Osteocyte (in vitro differentiated cells): ENCODE results near the gene NISCH. TPM values are rescaled to one million over a fixed set of nuclear protein-coding genes. Genes with fewer than 3 reads are reported as not detected.
A peak's percentile ranks its signal among the peaks of the same experiment; 100 is the strongest.

Source experiments
- DNase-seq: peaks from one replicate; pipeline ENCODE4 v3.0.0; 2021; ENCODE audit warnings: mixed read lengths; ENCODE audit not compliant: unreplicated experiment; ENCODE audit errors: extremely low spot score
- H3K27ac Mint-ChIP-seq: one replicate; pipeline ENCODE4 v1.8.0; 2021; ENCODE audit warnings: mild to moderate bottlenecking, mixed read lengths; ENCODE audit not compliant: unreplicated experiment
- H3K27me3 Mint-ChIP-seq: one replicate; pipeline ENCODE4 v1.8.0; 2021; ENCODE audit warnings: mixed read lengths; ENCODE audit not compliant: unreplicated experiment
- H3K36me3 Mint-ChIP-seq: one replicate; pipeline ENCODE4 v1.8.0; 2021; ENCODE audit warnings: mixed read lengths; ENCODE audit not compliant: unreplicated experiment
- H3K4me1 Mint-ChIP-seq: one replicate; pipeline ENCODE4 v1.8.0; 2021; ENCODE audit warnings: mixed read lengths; ENCODE audit not compliant: unreplicated experiment
- H3K4me3 Mint-ChIP-seq: one replicate; pipeline ENCODE4 v1.8.0; 2021; ENCODE audit warnings: mild to moderate bottlenecking, moderate library complexity, mixed read lengths; ENCODE audit not compliant: unreplicated experiment
- H3K9me3 Mint-ChIP-seq: one replicate; pipeline ENCODE4 v1.8.0; 2021; ENCODE audit warnings: mixed read lengths; ENCODE audit not compliant: unreplicated experiment
- total RNA-seq: library from RNA; stranded (reverse); gene quantifications from 2 replicates; pipeline ENCODE4 v1.2.1, GENCODE V29; 2021
- TF ChIP-seq, protein P1 (sequence below): fragments of 200-600 bp; sonication (generic); IDR thresholded peaks from 2 replicates; pipeline ENCODE4 v1.5.0; 2021; ENCODE audit warnings: antibody characterized with exemption, mild to moderate bottlenecking, moderate library complexity

Gene NISCH
- total RNA-seq, 1 donor from 2014 or later, result 138 TPM

DNA sequence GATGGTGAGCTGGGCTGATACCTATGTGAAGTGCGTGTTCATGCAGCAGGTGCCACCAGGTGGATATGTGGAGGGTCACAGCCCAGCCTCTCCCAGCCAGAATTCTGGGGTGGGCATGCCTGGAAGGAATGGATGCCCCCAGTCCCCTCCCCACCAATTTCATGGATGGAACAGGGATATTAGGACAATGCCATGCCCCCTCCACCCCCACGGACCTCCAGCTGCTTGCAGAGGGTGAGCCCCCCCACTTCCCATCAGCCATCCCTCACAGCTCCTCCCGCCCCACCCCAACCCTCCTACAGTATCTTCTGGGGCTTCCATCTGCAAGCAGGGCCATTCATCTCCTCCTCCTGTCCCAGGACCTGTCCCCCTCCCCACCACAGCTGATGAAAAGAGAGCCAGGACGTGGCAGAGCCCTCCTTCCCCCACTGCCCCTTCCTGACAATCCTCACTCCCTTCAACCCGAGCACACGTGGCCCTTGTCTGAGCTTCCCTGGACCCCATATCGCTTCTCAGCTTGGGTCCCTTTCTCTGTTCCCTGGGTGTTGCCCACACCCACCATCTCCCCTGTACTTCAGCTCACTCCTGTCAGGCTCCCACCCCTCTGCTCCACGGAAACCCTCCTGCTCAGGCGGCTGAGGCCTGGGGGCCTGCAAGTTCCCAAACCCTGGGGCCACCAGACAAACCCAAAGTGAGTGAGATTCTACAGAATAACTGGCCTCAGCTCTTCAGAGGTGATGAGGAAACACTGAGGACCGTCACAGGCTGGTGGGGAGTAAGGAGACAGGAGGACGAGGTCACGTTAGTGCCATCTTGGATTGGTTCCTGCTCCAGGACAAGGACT lies 7.7 kb upstream of the NISCH start:
- no peaks in the 10 kb centered on the region for H3K27me3 Mint-ChIP-seq
- H3K27ac Mint-ChIP-seq, result peak overlapping the region; percentile 10
- TF ChIP-seq, protein P1, sequence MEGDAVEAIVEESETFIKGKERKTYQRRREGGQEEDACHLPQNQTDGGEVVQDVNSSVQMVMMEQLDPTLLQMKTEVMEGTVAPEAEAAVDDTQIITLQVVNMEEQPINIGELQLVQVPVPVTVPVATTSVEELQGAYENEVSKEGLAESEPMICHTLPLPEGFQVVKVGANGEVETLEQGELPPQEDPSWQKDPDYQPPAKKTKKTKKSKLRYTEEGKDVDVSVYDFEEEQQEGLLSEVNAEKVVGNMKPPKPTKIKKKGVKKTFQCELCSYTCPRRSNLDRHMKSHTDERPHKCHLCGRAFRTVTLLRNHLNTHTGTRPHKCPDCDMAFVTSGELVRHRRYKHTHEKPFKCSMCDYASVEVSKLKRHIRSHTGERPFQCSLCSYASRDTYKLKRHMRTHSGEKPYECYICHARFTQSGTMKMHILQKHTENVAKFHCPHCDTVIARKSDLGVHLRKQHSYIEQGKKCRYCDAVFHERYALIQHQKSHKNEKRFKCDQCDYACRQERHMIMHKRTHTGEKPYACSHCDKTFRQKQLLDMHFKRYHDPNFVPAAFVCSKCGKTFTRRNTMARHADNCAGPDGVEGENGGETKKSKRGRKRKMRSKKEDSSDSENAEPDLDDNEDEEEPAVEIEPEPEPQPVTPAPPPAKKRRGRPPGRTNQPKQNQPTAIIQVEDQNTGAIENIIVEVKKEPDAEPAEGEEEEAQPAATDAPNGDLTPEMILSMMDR, result no peak
- peaks cover 6% of the 10 kb centered on the region for H3K4me1 Mint-ChIP-seq
- H3K9me3 Mint-ChIP-seq, result no peaks in the 10 kb centered on the region
- H3K36me3 Mint-ChIP-seq, result no peaks in the 10 kb centered on the region
- no peak for DNase-seq
- H3K4me3 Mint-ChIP-seq, result no peak overlapping the region

DNA sequence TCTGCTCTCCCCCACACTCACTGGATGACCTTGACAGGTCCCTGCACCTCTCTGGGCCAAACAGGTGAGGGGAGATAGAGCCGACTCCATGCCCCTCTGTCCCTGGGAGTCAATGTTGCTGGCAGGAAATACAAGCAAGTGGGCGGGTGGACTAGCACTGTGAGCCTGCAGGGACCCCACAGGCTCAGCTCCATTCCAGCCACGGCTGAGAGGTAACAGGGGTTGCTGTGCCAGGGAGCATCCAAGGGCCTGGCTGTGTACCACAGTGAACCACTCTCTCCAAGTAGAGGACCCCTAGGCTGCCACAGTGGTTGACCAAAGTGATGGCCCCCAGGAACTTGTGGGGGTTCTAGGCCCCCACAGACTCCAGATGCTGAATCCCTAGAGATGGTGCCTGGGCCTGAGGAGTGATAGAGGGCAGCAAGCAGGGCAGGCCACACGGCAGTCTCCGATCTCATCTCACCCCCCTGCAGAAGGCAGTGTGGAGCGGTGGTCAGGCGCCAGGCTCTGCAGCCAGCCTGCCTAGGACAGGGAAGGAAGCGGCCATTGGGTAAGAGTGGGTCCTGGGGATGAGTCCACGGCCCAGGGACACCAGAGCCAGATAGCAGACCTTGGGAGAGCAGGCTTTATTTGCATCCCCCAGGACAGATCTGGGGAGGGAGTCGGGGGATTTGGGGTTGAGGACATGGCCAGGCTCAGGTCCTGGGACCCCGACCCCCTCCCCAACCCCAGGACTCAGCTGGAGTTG lies 4.7 kb upstream of the NISCH start:
- Mint-ChIP-seq H3K27me3 (no peaks in the 10 kb centered on the region), H3K27ac (no peak overlapping the region), H3K9me3 (no peaks in the 10 kb centered on the region), H3K4me1 (peaks cover 13% of the 10 kb centered on the region), H3K36me3 (no peaks in the 10 kb centered on the region), H3K4me3 (no peak overlapping the region)
- TF ChIP-seq, protein P1, result no peak
- DNase-seq, result no peak

DNA sequence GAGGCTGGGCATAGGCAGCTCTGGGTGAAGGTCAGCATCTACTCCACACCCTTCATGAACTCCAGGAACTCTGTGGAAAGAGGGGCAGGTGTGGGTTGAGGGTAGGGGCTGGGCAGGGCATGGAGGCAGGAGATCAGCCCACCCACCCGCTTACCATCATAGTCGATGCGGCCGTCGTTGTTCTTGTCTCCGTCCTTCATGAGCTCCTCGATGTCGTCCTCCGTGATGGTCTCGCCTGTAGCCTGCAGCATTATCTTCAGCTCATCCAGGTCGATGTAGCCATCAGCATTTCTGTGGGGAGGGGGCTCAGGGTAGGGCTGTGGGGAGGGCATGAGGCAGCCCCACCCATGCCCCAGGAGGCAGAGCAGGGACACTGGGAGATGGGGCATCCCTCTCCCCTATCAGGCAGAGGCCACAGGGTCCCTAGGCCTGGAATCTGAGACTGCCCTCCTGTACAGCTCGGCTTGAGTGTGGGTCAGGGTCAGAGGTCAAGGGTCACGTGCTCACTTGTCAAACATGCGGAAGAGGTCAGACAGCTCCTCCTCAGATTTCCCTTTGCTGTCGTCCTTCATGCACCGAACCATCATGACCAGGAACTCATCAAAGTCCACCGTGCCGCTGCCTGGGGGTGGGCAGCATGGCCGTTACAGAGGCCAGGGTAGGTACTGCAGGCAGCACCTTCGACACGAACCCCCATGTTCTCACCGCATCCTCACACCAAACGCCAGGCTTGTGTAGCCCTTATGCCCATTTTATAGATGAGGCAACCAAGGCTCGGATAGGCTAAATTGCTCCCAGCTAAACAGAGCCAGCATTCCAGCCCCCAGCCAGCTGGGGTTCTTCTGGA lies 3.9 kb upstream of the NISCH start:
- TF ChIP-seq, protein P1, result no peak
- no peaks in the 10 kb centered on the region for H3K9me3 Mint-ChIP-seq
- DNase-seq, result no peak
- no peak overlapping the region for H3K27ac Mint-ChIP-seq
- H3K4me1 Mint-ChIP-seq, result peaks cover 16% of the 10 kb centered on the region
- no peak overlapping the region for H3K4me3 Mint-ChIP-seq
- no peaks in the 10 kb centered on the region for H3K36me3 Mint-ChIP-seq
- H3K27me3 Mint-ChIP-seq, result no peaks in the 10 kb centered on the region

DNA sequence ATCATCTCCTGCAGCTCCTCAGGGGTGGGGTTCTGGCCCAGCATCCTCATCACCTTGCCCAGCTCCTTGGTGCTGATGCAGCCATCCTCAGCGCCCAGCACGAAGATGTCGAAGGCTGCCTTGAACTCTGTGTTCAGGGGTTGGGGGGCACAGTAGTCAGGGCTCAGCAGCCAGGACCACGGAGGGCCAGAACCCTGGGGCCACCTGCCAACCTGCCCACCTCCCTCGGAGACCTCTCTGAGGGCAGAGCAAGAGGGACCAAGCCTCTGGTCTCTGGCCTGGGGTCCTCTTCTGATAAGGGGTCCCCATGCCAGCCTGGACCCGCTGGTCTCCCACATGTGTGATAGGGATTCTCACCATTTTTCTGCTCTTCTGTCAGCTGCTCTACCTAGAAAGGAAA lies 3.3 kb upstream of the NISCH start:
- no peak overlapping the region for H3K27ac Mint-ChIP-seq
- H3K36me3 Mint-ChIP-seq, result peaks cover under 1% of the 10 kb centered on the region
- H3K9me3 Mint-ChIP-seq, result no peaks in the 10 kb centered on the region
- H3K4me1 Mint-ChIP-seq, result peaks cover 23% of the 10 kb centered on the region
- TF ChIP-seq, protein P1, result no peak
- DNase-seq, result no peak
- no peak overlapping the region for H3K4me3 Mint-ChIP-seq
- H3K27me3 Mint-ChIP-seq, result no peaks in the 10 kb centered on the region
